KMS-11 (cell line): ENCODE results near the gene NEDD9.

Source experiments
- H2AFZ ChIP-seq: fragments of 200-600 bp; sonication (generic); 2 replicates; pipeline ENCODE4 v1.6.1; 2016; ENCODE audit warnings: antibody characterized with exemption, mixed run types, low read depth
- H3K27ac ChIP-seq: fragments of 200-600 bp; sonication (generic); 2 replicates; pipeline ENCODE4 v1.6.1; 2016; ENCODE audit warnings: mild to moderate bottlenecking, mixed run types
- H3K27me3 ChIP-seq: fragments of 200-600 bp; sonication (generic); 2 replicates; pipeline ENCODE4 v1.6.1; 2017; ENCODE audit warnings: mild to moderate bottlenecking, low read depth, mixed run types, moderate library complexity; ENCODE audit not compliant: insufficient read depth
- H3K36me3 ChIP-seq: fragments of 200-600 bp; sonication (generic); 2 replicates; pipeline ENCODE4 v1.6.1; 2017; ENCODE audit warnings: mild to moderate bottlenecking, mixed run types; ENCODE audit not compliant: insufficient read depth
- H3K4me1 ChIP-seq: fragments of 200-600 bp; sonication (generic); 2 replicates; pipeline ENCODE4 v1.6.1; 2016; ENCODE audit warnings: mild to moderate bottlenecking, low read depth, mixed run types; ENCODE audit not compliant: poor library complexity, severe bottlenecking
- H3K4me2 ChIP-seq: fragments of 200-600 bp; sonication (generic); 2 replicates; pipeline ENCODE4 v1.7.0; 2016; ENCODE audit warnings: mild to moderate bottlenecking, mixed run types
- H3K4me3 ChIP-seq: fragments of 200-600 bp; sonication (generic); IDR thresholded peaks from 2 replicates; pipeline ENCODE4 v1.6.1; 2017; ENCODE audit warnings: low read depth, low read length, mixed read lengths; ENCODE audit not compliant: insufficient read depth
- H3K79me2 ChIP-seq: fragments of 200-600 bp; sonication (generic); 2 replicates; pipeline ENCODE4 v1.6.1; 2016; ENCODE audit warnings: low read depth, mixed run types; ENCODE audit not compliant: insufficient read depth
- H3K9ac ChIP-seq: fragments of 200-600 bp; sonication (generic); 2 replicates; pipeline ENCODE4 v1.6.1; 2016; ENCODE audit warnings: mild to moderate bottlenecking, mixed run types
- H4K20me1 ChIP-seq: fragments of 200-600 bp; sonication (generic); 2 replicates; pipeline ENCODE4 v1.6.1; 2016; ENCODE audit warnings: mild to moderate bottlenecking, mixed run types; ENCODE audit not compliant: insufficient read depth
- TF ChIP-seq, protein P1 (sequence below): fragments of 200-600 bp; sonication (generic); conservative IDR thresholded peaks from 2 replicates; pipeline ENCODE4 v1.6.1; 2017; ENCODE audit warnings: low read depth, mild to moderate bottlenecking, antibody characterized with exemption, low read length, moderate library complexity, mixed read lengths

The NEDD9 gene

GRCh38 chr6:11198663-11199603 lies 33.5 kb downstream of the NEDD9 start:
- no peak overlapping the region for H3K4me3 ChIP-seq
- H3K27ac ChIP-seq, result no peak overlapping the region
- H3K36me3 ChIP-seq, result no peaks in the 10 kb centered on the region
- no peak overlapping the region for H3K9ac ChIP-seq
- no peaks in the 10 kb centered on the region for H3K27me3 ChIP-seq
- no peak overlapping the region for H2AFZ ChIP-seq
- no peaks in the 10 kb centered on the region for H3K79me2 ChIP-seq
- H3K4me1 ChIP-seq, result peaks cover 11% of the 10 kb centered on the region
- TF ChIP-seq, protein P1, sequence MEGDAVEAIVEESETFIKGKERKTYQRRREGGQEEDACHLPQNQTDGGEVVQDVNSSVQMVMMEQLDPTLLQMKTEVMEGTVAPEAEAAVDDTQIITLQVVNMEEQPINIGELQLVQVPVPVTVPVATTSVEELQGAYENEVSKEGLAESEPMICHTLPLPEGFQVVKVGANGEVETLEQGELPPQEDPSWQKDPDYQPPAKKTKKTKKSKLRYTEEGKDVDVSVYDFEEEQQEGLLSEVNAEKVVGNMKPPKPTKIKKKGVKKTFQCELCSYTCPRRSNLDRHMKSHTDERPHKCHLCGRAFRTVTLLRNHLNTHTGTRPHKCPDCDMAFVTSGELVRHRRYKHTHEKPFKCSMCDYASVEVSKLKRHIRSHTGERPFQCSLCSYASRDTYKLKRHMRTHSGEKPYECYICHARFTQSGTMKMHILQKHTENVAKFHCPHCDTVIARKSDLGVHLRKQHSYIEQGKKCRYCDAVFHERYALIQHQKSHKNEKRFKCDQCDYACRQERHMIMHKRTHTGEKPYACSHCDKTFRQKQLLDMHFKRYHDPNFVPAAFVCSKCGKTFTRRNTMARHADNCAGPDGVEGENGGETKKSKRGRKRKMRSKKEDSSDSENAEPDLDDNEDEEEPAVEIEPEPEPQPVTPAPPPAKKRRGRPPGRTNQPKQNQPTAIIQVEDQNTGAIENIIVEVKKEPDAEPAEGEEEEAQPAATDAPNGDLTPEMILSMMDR, result no peak
- peak overlapping the region; percentile 33; the same call in 1 of the 2 replicates for H3K4me2 ChIP-seq
- no peaks in the 10 kb centered on the region for H4K20me1 ChIP-seq

DNA sequence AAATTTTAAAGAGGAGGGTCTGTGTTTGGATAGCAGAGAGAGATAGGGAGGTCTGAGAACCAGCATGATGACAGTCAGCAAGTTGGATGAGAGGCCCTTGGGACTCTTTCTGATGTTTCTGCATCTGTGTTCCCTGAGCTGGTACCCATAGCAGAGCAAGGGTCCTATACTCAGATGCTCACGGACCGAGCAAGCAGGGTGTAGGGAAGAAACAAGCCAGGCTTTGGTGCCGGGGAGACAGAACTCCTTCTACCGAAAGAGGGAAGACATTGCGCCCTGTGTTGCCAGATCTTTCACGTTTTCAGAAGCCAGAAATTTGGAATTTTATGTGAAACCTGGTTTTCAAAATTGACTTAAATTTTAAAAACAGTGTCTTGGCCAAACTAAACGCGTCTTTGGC lies 34.6 kb downstream of the NEDD9 start:
- no peaks in the 10 kb centered on the region for H3K79me2 ChIP-seq
- H3K9ac ChIP-seq, result no peak overlapping the region
- TF ChIP-seq, protein P1, result no peak
- no peak overlapping the region for H2AFZ ChIP-seq
- H4K20me1 ChIP-seq, result no peaks in the 10 kb centered on the region
- H3K4me3 ChIP-seq, result no peak overlapping the region
- H3K4me2 ChIP-seq, result no peak overlapping the region
- H3K27ac ChIP-seq, result no peak overlapping the region
- no peaks in the 10 kb centered on the region for H3K36me3 ChIP-seq
- peaks cover 11% of the 10 kb centered on the region for H3K4me1 ChIP-seq
- no peaks in the 10 kb centered on the region for H3K27me3 ChIP-seq

GRCh38 chr6:11197175-11197536 lies 35.3 kb downstream of the NEDD9 start:
- H3K27ac ChIP-seq, result no peak overlapping the region
- no peak overlapping the region for H2AFZ ChIP-seq
- H4K20me1 ChIP-seq, result no peaks in the 10 kb centered on the region
- TF ChIP-seq, protein P1, result no peak
- H3K4me1 ChIP-seq, result peaks cover 11% of the 10 kb centered on the region
- no peak overlapping the region for H3K9ac ChIP-seq
- H3K27me3 ChIP-seq, result no peaks in the 10 kb centered on the region
- H3K4me3 ChIP-seq, result no peak overlapping the region
- H3K4me2 ChIP-seq, result no peak overlapping the region
- no peaks in the 10 kb centered on the region for H3K79me2 ChIP-seq
- H3K36me3 ChIP-seq, result no peaks in the 10 kb centered on the region

DNA sequence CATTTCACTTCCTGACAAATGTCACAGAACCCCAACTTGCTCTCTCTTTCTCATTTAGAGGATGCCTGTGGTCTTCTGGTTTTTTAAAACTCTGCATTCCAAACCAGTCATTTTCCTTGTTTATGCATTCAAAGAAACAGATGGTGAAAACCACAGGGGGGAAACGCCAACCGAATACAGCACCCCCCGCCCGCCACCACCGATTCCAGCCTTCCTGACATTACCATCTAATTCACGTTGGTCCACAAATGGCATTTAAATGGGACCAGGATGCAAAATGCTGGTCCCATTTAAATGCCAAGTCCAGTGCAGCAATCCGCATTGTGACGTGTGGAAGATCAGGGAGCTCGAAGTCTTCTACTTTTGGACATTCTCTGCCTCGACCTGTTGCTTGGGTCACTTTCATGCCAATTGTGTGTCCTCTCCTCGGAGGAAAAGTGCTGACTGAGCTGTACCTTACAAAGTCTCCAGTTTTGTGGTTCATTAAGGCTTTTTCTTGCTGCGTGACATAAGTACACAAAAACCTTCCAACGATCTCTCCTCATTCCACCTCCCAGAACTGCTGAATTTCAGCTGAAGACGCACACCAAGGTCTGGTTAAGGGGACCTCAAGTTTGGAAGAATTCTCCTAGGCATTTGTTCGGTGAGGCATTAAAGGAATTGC lies 35.8 kb downstream of the NEDD9 start:
- H3K79me2 ChIP-seq, result no peaks in the 10 kb centered on the region

More for the DNA sequence above, 35.8 kb downstream of the NEDD9 start:
- Histone ChIP-seq H3K4me3 (no peak overlapping the region), H3K27ac (no peak overlapping the region), H3K27me3 (no peaks in the 10 kb centered on the region), H4K20me1 (no peaks in the 10 kb centered on the region), H3K4me1 (peaks cover 11% of the 10 kb centered on the region), H2AFZ (no peak overlapping the region), H3K9ac (no peak overlapping the region), H3K36me3 (no peaks in the 10 kb centered on the region), H3K4me2 (no peak overlapping the region)
- TF ChIP-seq, protein P1, result no peak
